ENCODE results near the gene MAP2K7.
"Not testable (repeated sequence)": the region's sequence is repeated elsewhere in the genome, so short reads cannot be mapped to it uniquely, and the experiment has no call there.

MAP2K7 gene

DNA sequence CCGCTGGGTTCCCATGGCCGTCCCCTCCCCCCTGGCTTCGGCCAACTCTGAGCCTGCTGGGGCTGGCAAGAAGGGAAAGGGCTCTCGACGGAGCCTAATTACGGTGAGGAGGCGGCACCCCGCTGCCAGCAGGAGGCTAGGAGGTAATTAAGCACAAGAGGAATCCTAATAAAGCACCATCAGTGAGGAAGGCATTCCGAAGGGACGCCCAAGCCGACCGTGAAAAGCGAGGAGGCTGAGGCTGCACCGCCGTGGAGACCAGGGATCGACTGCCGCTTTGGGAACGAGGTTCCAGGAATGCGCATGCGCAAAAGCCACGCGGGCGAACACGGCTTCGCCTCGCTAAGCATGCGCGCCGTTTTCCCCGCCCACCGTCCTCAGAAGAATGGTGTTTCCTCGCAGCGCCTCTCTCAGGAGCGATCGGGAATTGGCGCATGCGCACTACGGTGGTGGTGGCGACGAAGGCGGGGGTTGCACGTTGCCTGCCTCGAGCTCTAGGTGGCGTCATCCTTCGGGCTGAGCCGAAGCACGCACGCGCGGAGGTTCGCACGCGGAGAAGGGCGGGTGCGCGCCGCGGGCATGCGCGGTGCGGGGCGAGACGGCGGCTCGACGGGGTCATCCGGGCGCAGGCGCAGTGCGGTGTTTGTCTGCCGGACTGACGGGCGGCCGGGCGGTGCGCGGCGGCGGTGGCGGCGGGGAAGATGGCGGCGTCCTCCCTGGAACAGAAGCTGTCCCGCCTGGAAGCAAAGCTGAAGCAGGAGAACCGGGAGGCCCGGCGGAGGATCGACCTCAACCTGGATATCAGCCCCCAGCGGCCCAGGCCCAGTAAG is at the start of gene MAP2K7:
MAP2K7 (plus strand) TSS at position 634 of the 830 bp plus-strand sequence; CDS start at position 702, 68 bp downstream.
- DNase-seq = peak; percentile 100

- DNase-seq = no peak
These were observed 48.1 kb upstream of the MAP2K7 start for GRCh38 chr19:7855426-7856108.

DNA sequence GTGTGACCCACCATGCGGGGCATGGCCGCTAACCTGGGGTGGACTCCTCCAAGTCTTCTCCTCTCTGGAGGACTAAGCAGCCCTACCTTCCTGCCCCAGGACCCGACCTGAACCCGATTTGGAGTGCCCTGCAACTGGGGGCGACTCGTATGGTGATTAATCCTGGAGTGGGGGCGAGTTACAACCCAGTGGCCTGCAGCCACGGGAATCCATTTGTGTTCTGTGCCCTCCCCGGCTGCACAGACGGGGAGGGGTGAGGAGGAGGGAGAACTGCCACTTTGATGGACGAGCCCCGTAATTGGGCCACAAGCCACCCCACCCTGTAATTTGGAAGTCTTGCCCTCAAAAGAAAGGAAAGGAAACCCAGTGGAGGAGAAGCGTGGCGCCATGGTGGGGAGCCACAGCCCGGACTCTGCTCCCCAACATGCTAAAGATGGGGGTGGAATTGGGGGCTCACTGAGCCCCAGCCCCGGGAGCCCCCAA is 47.5 kb upstream of the MAP2K7 start:
- no peak for DNase-seq

GRCh38 chr19:7856679-7857663 is 46.7 kb upstream of the MAP2K7 start:
- DNase-seq = no peak

DNA sequence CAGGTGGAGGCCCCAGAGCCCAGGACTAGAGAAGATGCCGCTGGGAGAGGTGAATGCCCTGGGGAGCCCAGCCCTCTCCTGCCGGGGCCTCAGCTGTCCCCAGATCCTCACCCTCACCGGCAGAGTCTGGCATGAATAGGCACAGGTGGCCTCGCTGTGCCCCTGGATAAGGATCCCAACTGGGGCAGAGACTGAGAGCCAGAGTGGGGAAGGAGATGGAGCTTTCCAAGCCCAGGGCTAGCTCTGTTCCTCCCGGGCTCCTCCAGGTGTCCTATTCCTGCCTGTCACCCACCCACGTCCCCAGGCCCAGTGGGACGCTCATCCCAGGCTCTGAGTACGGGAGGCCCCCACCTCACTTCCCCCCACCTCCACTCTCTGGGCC is 46.0 kb upstream of the MAP2K7 start:
- DNase-seq = no peak

GRCh38 chr19:7858109-7858770 is 45.4 kb upstream of the MAP2K7 start:
- no peak for DNase-seq

DNA sequence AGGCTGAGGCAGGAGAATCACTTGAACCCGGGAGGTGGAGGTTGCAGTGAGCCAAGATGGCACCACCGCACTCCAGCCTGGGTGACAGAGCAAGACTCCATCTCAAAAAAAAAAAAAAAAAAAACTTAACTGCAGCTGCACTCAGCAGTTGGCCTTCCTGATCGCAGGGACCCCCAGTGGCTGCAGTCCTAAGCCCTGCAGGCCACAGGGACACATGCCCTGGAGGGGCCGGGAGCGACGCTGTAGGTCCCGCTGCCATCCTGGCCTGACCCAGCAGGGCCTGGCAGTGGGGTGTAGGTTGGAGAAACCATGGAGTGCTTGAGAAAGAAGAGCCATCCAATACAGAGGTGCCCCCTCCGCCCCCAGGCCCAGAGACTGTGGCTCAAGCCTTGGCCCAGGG is 44.6 kb upstream of the MAP2K7 start:
- DNase-seq = not testable (repeated sequence)

DNA sequence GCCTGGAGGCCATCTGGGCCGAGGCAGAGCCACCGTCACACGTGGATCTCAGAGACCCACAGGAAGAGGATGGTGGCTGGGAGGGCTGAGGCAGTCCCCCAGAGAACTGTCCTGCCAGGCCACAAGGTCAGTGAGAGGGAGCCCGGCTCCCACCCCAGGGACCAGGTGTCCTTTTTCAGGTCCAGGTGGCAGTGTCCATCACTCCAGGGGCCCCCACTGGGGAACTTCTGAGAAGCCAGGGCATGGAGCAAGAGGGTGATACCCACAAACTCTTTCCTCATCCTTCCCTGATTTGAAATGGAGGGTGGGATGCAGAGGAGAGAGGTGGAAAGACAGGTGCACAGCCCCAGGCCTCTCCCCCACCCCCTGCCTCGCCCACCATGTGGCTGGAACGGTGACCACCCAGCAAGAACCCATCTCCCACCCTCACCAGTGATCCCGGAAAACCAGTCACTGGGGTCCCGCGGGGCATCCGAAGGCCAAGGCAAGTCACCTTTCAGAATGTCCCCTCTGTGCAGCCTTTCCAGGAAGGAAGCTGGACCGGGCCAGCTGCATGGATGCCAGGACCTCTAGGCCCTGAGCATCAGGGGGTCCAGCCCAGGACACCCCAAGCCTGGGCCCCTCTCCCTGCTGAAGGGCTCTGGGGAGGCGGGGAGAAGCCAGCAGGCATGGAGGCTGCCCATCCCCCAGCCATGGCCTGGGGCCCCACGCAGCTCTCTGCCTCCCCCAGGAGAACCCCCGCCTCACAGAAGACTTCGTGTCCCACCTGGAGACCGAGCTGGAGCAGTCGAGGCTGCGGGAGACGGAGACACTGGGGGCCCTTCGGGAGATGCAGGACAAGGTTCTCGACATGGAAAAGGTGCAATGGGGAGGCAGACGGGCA is 43.6 kb upstream of the MAP2K7 start:
- DNase-seq = no peak

DNA sequence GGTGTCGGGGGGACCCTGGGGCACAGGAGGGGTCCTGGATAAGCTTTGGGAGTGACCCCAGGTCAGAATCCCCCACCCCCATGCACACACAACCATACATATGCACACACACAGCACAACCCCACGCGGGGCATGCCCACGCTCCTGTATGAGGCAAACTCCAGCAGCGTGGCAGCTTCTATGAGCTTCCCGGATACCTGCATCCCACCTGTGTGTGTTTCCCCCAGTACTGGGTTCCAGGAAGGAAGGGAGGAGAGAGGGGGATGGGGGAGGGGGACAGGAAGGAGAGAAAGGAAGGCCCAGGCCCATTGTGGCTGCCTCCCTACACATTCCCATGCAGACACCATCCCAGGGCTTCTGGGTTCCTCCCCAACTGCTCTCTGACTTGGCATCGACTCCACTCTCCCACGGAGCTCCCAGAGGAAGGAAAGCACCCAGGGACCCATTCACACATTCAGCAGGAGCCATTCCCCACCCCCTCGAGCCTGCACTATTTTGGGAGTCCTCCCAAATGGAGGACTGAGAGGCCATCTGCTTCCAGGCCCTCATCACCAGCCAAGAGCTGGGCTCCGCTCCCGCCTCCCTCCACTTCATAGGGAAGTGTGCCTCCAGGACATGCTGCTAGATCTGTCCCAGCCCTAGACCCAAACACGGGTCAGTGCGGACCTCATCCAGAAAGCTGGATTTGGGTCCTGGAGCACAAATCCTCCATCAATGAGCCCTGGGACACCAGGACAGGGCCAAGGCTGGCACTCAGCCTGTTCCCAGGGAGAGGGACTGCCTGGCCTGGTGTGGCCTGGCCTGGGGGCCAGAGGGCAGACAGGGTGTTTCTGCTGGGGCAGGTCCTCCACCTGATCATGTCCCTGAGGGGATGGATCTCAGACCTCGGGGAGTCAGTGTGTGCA is 42.7 kb upstream of the MAP2K7 start:
- DNase-seq = no peak

DNA sequence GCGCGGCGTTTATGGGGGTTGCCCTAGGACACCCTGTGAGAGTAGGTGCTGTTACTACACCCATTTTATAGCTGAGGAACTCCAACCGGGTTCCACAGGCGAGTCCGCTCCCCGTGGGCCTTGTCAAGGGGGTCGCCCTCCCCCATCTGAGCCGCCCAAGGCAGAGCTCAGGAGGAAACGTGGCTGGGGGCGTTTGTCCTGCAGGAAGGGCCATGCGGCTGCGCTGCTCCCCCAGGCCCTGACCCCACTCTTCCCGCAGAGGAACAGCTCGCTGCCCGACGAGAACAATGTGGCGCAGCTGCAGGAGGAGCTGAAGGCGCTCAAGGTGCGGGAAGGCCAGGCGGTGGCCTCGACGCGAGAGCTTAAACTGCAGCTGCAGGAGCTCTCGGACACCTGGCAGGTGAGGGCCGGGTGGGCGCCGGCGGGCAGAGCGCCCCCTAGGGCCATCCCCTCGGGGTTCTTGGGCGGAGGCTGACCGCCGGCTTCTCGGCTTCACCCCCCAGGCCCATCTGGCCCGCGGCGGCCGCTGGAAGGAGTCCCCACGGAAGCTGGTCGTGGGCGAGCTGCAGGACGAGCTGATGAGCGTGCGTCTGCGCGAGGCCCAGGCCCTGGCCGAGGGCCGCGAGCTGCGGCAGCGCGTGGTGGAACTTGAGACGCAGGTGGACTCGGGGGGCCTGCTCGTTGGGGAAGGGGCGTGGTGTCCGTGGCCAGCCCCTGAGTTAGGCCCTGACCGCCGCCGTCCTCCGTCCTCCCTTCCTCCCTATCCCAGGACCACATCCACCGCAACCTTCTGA is 41.9 kb upstream of the MAP2K7 start:
- DNase-seq = no peak

GRCh38 chr19:7862413-7862951 is 41.2 kb upstream of the MAP2K7 start:
- peak; percentile 61 for DNase-seq

DNA sequence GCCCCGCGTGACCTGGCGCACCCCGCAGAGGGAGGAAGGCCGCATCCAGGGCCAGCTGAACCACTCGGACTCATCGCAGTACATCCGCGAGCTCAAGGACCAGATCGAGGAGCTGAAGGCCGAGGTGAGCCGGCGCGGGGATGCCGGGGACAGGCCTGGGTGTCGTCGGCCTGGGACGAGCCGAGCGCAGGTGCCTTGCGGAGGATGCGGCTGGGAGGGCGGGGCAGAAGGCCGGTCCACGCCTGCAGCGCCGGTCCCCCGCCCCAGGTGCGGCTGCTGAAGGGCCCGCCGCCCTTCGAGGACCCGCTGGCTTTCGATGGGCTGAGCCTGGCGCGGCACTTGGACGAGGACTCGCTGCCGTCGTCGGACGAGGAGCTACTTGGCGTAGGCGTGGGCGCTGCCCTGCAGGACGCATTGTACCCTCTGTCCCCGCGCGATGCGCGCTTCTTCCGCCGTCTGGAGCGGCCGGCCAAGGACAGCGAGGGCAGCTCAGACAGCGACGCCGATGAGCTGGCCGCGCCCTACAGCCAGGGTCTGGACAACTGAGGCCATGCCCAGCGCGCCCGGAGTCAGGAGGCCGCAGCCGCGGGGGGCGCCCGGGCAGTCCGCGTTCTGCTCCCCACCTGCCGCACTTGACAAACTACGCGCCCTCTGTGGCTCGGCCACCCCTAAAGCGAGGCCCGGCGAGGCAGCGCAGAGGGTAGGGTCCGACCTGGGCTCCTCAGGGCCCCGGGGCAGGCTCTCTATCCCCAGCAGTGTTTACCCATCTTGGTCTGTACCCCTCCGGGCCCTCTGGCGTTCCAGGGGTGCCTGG is 40.3 kb upstream of the MAP2K7 start:
- no peak for DNase-seq

DNA sequence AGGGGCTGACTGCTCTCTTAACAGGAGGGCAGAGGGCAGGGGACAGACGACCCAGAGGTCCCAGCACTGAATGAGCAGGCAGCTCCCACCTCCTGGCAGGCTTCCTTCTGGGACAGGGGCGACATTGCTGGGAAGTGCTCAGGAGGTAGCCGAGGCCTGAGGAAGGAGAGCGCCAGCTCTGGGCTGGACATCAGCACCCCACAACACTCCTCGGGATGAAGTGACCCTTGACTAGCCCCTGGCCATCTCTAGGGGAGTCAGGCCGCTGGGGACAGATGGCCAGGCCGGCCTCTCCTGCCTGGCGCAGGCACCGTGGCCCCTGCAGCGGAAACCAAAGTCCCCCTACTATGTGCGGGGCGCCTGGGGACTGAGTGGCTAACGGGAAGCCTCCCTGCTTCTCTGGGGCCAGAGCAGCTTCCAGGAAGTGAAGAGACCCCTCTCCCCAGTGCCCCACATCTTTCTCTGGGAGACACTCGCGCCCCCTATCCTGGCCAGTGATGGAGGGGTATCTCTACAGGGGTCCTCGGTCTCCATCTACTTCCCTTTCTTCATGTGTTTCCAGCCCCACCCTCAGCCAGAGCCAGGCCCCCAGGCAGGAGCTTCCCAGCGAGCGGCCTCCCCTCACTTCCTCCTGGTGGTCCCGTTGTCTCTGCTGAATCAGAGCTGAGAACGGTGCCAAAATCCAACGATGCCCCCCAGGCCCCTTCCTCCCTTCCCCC is 39.5 kb upstream of the MAP2K7 start:
- DNase-seq = no peak

- no peak for DNase-seq
These were observed 39.0 kb upstream of the MAP2K7 start for GRCh38 chr19:7864690-7865074.

GRCh38 chr19:7865262-7865911 is 38.3 kb upstream of the MAP2K7 start:
- no peak for DNase-seq

DNA sequence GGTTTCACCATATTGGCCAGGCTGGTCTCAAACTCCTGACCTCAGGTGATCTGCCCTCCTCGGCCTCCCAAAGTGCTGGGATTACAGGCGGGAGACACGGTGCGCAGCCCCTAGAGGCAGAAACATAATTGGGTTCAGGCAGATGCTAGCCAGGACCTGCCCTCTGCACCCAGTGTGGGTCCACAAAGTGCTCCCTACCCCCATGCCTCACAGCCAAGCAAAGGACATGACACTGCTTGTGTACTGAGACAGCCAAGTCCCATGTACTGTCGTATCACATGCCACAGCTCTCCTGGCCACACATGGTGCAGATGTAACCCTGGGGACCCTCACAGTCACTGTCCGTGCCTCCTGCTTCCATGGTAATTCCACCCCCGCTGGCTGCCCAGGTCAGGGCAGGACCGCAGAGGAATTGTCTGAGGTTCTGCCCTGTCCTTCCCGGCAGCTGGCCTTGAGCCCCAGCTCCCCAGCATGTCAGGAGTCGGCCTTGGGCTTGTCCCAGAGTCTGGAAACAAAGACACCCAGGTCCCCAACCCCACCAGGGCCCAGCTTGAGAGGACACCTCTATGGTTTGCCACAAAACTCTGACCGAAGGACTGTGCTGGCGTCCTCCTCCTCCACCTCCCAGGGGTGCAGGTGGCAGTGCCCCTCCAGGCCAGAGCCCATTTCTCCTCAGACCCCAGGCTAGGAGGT is 37.1 kb upstream of the MAP2K7 start:
- DNase-seq = no peak
